ENCODE measurements around the gene RNF144A.

- TF ChIP-seq POLR2A (IDR thresholded peaks at IDR 0.05; ENCODE audit: borderline replicate concordance, extremely low read depth, insufficient read depth, insufficient read length) (no peak), ATF3 (IDR thresholded peaks at IDR 0.05) (no peak), EZH2 (IDR thresholded peaks at IDR 0.05) (no peak), ZFX (IDR thresholded peaks at IDR 0.05) (no peak), YY1 (IDR thresholded peaks at IDR 0.05; ENCODE audit: extremely low read depth, insufficient replicate concordance, low read depth, low read length) (no peak), JUND (IDR thresholded peaks at IDR 0.05) (no peak), TCF7L2 (IDR thresholded peaks at IDR 0.05; ENCODE audit: borderline replicate concordance, extremely low read depth, insufficient read depth, insufficient read length) (no peak)
- TF ChIP-seq, protein P1, sequence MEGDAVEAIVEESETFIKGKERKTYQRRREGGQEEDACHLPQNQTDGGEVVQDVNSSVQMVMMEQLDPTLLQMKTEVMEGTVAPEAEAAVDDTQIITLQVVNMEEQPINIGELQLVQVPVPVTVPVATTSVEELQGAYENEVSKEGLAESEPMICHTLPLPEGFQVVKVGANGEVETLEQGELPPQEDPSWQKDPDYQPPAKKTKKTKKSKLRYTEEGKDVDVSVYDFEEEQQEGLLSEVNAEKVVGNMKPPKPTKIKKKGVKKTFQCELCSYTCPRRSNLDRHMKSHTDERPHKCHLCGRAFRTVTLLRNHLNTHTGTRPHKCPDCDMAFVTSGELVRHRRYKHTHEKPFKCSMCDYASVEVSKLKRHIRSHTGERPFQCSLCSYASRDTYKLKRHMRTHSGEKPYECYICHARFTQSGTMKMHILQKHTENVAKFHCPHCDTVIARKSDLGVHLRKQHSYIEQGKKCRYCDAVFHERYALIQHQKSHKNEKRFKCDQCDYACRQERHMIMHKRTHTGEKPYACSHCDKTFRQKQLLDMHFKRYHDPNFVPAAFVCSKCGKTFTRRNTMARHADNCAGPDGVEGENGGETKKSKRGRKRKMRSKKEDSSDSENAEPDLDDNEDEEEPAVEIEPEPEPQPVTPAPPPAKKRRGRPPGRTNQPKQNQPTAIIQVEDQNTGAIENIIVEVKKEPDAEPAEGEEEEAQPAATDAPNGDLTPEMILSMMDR (IDR thresholded peaks at IDR 0.05 in 2 of 3, conservative IDR thresholded peaks at IDR 0.05 in 1 of 3; ENCODE audit: borderline replicate concordance in 1 of 3, insufficient read depth in 1 of 3, low read depth in 2 of 3, low read length in 2 of 3): no peak
- TF ChIP-seq, protein P2, sequence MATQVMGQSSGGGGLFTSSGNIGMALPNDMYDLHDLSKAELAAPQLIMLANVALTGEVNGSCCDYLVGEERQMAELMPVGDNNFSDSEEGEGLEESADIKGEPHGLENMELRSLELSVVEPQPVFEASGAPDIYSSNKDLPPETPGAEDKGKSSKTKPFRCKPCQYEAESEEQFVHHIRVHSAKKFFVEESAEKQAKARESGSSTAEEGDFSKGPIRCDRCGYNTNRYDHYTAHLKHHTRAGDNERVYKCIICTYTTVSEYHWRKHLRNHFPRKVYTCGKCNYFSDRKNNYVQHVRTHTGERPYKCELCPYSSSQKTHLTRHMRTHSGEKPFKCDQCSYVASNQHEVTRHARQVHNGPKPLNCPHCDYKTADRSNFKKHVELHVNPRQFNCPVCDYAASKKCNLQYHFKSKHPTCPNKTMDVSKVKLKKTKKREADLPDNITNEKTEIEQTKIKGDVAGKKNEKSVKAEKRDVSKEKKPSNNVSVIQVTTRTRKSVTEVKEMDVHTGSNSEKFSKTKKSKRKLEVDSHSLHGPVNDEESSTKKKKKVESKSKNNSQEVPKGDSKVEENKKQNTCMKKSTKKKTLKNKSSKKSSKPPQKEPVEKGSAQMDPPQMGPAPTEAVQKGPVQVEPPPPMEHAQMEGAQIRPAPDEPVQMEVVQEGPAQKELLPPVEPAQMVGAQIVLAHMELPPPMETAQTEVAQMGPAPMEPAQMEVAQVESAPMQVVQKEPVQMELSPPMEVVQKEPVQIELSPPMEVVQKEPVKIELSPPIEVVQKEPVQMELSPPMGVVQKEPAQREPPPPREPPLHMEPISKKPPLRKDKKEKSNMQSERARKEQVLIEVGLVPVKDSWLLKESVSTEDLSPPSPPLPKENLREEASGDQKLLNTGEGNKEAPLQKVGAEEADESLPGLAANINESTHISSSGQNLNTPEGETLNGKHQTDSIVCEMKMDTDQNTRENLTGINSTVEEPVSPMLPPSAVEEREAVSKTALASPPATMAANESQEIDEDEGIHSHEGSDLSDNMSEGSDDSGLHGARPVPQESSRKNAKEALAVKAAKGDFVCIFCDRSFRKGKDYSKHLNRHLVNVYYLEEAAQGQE (IDR thresholded peaks at IDR 0.05; ENCODE audit: low read depth): no peak
These were observed 124.2 kb downstream of the RNF144A start for GRCh38 chr2:7041421-7041820.

Data from HCT116 (cell line).